DND-41 (cell line): ENCODE results near the gene ZNF326.

ENCODE experiments used
- ATAC-seq: fragments of 200-7000 bp; cut with Tn5 transposase; 3 replicates; pipeline ENCODE4 v1.9.1; 2021; ENCODE audit warnings: low read depth; ENCODE audit not compliant: insufficient read depth
- DNase-seq: peaks from one replicate; pipeline ENCODE4 v3.0.0-alpha.2; 2020
- H2AFZ ChIP-seq: 2 replicates; pipeline ENCODE4 v1.6.0; 2012; ENCODE audit warnings: low read depth, low read length
- H3K27ac ChIP-seq: 2 replicates; pipeline ENCODE4 v1.5.1; 2012; ENCODE audit warnings: low read length, inconsistent platforms
- H3K27me3 ChIP-seq: fragments of 200-600 bp; sonication (generic); 2 replicates; pipeline ENCODE4 v1.6.0; 2012; ENCODE audit warnings: low read length, mild to moderate bottlenecking, inconsistent platforms; ENCODE audit not compliant: insufficient read depth, poor library complexity
- H3K36me3 ChIP-seq: 2 replicates; pipeline ENCODE4 v1.5.1; 2012; ENCODE audit warnings: low read length, inconsistent platforms; ENCODE audit not compliant: insufficient read depth
- H3K4me1 ChIP-seq: 2 replicates; pipeline ENCODE4 v1.5.1; 2012; ENCODE audit warnings: mild to moderate bottlenecking, low read length; ENCODE audit not compliant: insufficient read depth
- H3K4me2 ChIP-seq: 2 replicates; pipeline ENCODE4 v1.6.0; 2012; ENCODE audit warnings: mild to moderate bottlenecking, moderate library complexity, low read length, inconsistent platforms; ENCODE audit not compliant: insufficient read depth
- H3K4me3 ChIP-seq, 2 experiments: fragments of 200-600 bp in 1 of 2; shearing (Covaris generic) in 1 of 2; 2 replicates each; pipeline ENCODE4 v1.5.1; 2012 to 2016; ENCODE audit warnings: inconsistent platforms in 2 of 2, low read length in 2 of 2, mild to moderate bottlenecking in 2 of 2, low read depth in 1 of 2, moderate library complexity in 1 of 2
- H3K79me2 ChIP-seq: 2 replicates; pipeline ENCODE4 v1.6.0; 2012; ENCODE audit warnings: low read length, inconsistent platforms; ENCODE audit not compliant: insufficient read depth
- H3K9ac ChIP-seq: 2 replicates; pipeline ENCODE4 v1.6.0; 2012; ENCODE audit warnings: low read depth, mild to moderate bottlenecking, inconsistent platforms, low read length, moderate library complexity
- H3K9me3 ChIP-seq: 2 replicates; pipeline ENCODE4 v1.5.1; 2012; ENCODE audit warnings: low read length, moderate library complexity, mild to moderate bottlenecking, inconsistent platforms; ENCODE audit not compliant: insufficient read depth, severe bottlenecking
- H4K20me1 ChIP-seq: 2 replicates; pipeline ENCODE4 v1.6.0; 2012; ENCODE audit warnings: low read length; ENCODE audit not compliant: insufficient read depth
- EZH2 ChIP-seq: IDR thresholded peaks from 3 replicates; pipeline ENCODE4 v1.6.1; 2012; ENCODE audit warnings: borderline replicate concordance, low read depth, mild to moderate bottlenecking, moderate library complexity, low read length, inconsistent platforms; ENCODE audit not compliant: severe bottlenecking
- TF ChIP-seq, protein P1 (sequence below): IDR thresholded peaks from 2 replicates; pipeline ENCODE4 v1.5.1; 2012; ENCODE audit warnings: borderline replicate concordance, low read length, moderate library complexity, mild to moderate bottlenecking; ENCODE audit not compliant: poor library complexity, severe bottlenecking; ENCODE audit errors: extremely low read depth

The ZNF326 gene

DNA sequence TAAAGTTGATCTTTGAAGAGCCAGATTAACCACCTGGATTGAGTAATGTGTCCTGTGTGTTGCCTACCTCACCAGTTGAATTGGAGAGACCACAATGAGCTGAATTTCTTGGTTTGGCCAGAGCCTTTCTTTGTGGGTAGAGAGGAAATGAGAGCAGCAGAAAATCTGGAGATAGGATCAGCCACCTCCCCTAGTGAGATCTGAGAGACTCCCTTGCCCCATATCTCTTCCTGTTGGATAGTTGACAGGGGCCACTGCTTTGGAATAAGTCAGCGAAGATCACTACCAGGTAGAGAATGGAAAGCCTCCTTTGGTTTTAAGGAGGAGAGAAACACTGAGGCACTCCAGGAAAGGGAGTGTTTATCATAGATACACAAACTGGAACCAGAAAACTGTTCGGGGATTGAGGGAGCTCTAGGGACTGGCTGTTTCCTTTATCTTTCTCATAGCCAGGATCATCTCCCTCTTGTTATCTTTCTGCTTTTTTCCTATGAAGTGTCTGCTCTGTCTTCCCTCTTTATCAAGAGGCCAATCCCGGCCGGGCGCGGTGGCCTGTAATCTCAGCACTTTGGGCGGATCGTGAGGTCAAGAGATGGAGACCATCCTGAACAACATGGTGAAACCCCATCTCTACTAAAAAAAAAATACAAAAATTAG, 21.3 kb upstream of the ZNF326 start:
- Histone ChIP-seq H3K4me1 (peaks cover 8% of the 10 kb centered on the region), H3K9me3 (no peaks in the 10 kb centered on the region), H2AFZ (no peak overlapping the region), H3K79me2 (no peaks in the 10 kb centered on the region), H4K20me1 (no peaks in the 10 kb centered on the region), H3K4me3 (no peak overlapping the region), H3K36me3 (no peaks in the 10 kb centered on the region), H3K27me3 (no peaks in the 10 kb centered on the region), H3K9ac (no peak overlapping the region), H3K4me2 (no peak overlapping the region), H3K27ac (no peak overlapping the region)
- ATAC-seq = peak; percentile 76
- DNase-seq = no peak
- TF ChIP-seq, protein P1, sequence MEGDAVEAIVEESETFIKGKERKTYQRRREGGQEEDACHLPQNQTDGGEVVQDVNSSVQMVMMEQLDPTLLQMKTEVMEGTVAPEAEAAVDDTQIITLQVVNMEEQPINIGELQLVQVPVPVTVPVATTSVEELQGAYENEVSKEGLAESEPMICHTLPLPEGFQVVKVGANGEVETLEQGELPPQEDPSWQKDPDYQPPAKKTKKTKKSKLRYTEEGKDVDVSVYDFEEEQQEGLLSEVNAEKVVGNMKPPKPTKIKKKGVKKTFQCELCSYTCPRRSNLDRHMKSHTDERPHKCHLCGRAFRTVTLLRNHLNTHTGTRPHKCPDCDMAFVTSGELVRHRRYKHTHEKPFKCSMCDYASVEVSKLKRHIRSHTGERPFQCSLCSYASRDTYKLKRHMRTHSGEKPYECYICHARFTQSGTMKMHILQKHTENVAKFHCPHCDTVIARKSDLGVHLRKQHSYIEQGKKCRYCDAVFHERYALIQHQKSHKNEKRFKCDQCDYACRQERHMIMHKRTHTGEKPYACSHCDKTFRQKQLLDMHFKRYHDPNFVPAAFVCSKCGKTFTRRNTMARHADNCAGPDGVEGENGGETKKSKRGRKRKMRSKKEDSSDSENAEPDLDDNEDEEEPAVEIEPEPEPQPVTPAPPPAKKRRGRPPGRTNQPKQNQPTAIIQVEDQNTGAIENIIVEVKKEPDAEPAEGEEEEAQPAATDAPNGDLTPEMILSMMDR = no peak
- no peak for TF ChIP-seq EZH2

DNA sequence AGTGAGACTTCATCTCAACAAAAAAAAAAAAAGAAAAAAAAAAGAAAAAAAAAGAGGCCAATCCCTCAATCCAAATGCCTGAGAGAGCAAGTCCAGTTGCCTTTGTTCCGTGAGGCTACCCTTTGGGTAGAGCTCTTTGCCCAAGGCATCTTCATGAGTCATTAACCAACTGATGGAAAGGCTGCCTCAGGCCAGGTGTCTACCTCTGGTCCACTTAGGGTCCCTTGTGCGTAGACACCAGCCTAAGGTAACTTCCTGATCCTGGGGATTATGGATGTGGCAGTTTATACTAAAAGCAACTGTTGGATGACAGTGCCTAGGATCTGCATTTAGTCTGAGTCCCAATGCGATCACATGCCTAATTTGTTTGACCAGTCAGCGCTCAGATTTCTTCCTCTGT, 20.7 kb upstream of the ZNF326 start:
- Histone ChIP-seq H4K20me1 (no peaks in the 10 kb centered on the region), H2AFZ (no peak overlapping the region), H3K4me1 (peaks cover 8% of the 10 kb centered on the region), H3K79me2 (no peaks in the 10 kb centered on the region), H3K27ac (no peak overlapping the region), H3K9ac (no peak overlapping the region), H3K9me3 (no peaks in the 10 kb centered on the region), H3K36me3 (no peaks in the 10 kb centered on the region), H3K4me2 (no peak overlapping the region), H3K27me3 (no peaks in the 10 kb centered on the region), H3K4me3 (no peak overlapping the region)
- TF ChIP-seq, protein P1 = no peak
- TF ChIP-seq EZH2 = no peak
- no peak for ATAC-seq
- DNase-seq = no peak

DNA sequence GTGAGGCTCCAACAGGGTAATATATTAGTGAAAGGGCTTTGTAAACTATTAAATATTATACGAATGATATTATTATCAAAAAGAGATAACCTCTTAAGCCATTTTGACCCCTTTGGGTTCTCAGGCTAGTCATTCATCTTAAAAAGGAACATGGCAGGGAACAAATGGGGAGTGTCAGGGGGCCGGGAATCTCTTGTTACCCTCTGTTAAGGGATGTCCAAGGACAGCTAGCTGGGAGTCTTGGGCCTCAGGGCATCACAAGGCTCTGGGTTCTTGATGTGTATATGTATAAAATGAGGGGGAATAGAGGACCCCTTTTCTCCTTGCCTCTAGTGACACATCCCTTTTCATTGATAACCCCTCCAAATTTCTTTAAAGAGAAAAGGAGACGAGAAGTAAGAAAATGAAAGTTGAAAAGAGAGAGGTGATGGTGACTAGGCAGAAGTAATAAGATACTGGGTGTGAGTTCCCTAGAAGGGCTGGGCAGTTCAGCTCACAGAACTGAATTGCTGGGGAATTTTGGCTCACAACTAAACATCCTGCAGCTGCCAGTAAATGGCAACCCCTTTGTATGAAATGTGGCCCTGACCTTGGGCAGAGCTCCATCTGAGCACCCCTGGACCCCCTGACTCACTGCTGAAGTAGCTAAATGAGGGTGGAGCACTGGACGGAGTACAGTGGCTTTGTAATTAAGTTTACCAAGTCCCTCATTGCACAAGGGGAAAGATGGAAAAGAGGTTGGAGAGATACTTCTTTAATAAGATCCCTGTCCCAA, 20.0 kb upstream of the ZNF326 start:
- Histone ChIP-seq H2AFZ (no peak overlapping the region), H3K9ac (no peak overlapping the region), H4K20me1 (no peaks in the 10 kb centered on the region), H3K9me3 (no peaks in the 10 kb centered on the region), H3K27me3 (no peaks in the 10 kb centered on the region), H3K36me3 (no peaks in the 10 kb centered on the region), H3K4me2 (no peak overlapping the region), H3K27ac (no peak overlapping the region), H3K4me3 (no peak overlapping the region), H3K79me2 (no peaks in the 10 kb centered on the region), H3K4me1 (peaks cover 8% of the 10 kb centered on the region)
- DNase-seq = no peak
- TF ChIP-seq EZH2 = no peak
- TF ChIP-seq, protein P1 = no peak
- ATAC-seq = no peak
